D721Med (cell line): ENCODE results near the gene IMP3.
"Not testable (repeated sequence)": the region's sequence is repeated elsewhere in the genome, so short reads cannot be mapped to it uniquely, and the experiment has no call there.

Experiments used
- DNase-seq: peaks from one replicate; pipeline ENCODE4 v3.0.0; 2011; ENCODE audit warnings: low spot score; ENCODE audit not compliant: insufficient read length
- FAIRE-seq: peaks from 2 replicates; lab custom pipeline; 2011; peaks lifted over from hg19 to GRCh38; lab: Jason Lieb, UNC
- CTCF ChIP-seq: IDR thresholded peaks from 2 replicates; pipeline ENCODE4 v1.5.1; 2012; ENCODE audit warnings: mild to moderate bottlenecking, control low read depth; ENCODE audit not compliant: insufficient read depth; ENCODE audit errors: missing control alignments

The IMP3 gene

GRCh38 chr15:75639709-75640482, at the start of gene IMP3:
IMP3 (minus strand) TSS chr15:75640224; CDS start chr15:75640168, 56 bp downstream.
- DNase-seq (peak; percentile 95), FAIRE-seq (no peak)
- TF ChIP-seq CTCF, result no peak

GRCh38 chr15:75689429-75689828, 49.4 kb upstream of the IMP3 start:
- not testable (repeated sequence) for FAIRE-seq

GRCh38 chr15:75688831-75689230, 48.8 kb upstream of the IMP3 start:
- no peak for TF ChIP-seq CTCF
- no peak for DNase-seq
- no peak for FAIRE-seq

More at GRCh38 chr15:75689429-75689828, 49.4 kb upstream of the IMP3 start:
- DNase-seq, result not testable (repeated sequence)

GRCh38 chr15:75688278-75688557, 48.2 kb upstream of the IMP3 start:
- TF ChIP-seq CTCF, result no peak

GRCh38 chr15:75687486-75688277, 47.7 kb upstream of the IMP3 start:
- FAIRE-seq, result no peak
- TF ChIP-seq CTCF, result no peak
- no peak for DNase-seq

More at GRCh38 chr15:75688278-75688557, 48.2 kb upstream of the IMP3 start:
- FAIRE-seq, result no peak
- DNase-seq, result no peak

GRCh38 chr15:75686212-75686642, 46.2 kb upstream of the IMP3 start:
- peak; percentile 56 for DNase-seq
- TF ChIP-seq CTCF, result peak; percentile 47
- not testable (repeated sequence) for FAIRE-seq

GRCh38 chr15:75685195-75685594, 45.2 kb upstream of the IMP3 start:
- DNase-seq, result no peak
- no peak for FAIRE-seq
- no peak for TF ChIP-seq CTCF
